GM12878 (cell line): ENCODE measurements around the gene CEP97. TPM values are rescaled to one million over a fixed set of nuclear protein-coding genes. Genes with fewer than 3 reads are reported as not detected.

Experiments used
- ATAC-seq: fragments of 200-7000 bp; cut with Tn5 transposase; 3 replicates; pipeline ENCODE4 v1.9.1; 2020; ENCODE audit warnings: mild to moderate bottlenecking, moderate library complexity
- BruUV-seq: library from RNA; stranded (reverse); fragments of 400-500 nt; replicated peaks from 2 replicates; lab custom pipeline; 2021; lab: Mats Ljungman, UMichigan
- CTCF ChIA-PET: fragments of 300-600 bp; sonication (Branson Sonifier 250); formaldehyde crosslinking; extraction: SDS; loops from one replicate; lab custom pipeline; 2021; ENCODE audit warnings: inconsistent platforms; lab: Yijun Ruan, JAX
- POLR2A ChIA-PET: fragments of 350-600 bp; formaldehyde crosslinking; extraction: SDS; loops from one replicate; lab custom pipeline; 2021; ENCODE audit warnings: inconsistent platforms; lab: Charles Lee
- RAD21 ChIA-PET: fragments of 300-600 bp; sonication (Branson Sonifier 250); formaldehyde crosslinking; loops from one replicate; lab custom pipeline; 2023; ENCODE audit warnings: antibody characterized with exemption; ENCODE audit not compliant: unreplicated experiment; lab: Charles Lee
- SMC1A ChIA-PET: fragments of 300-600 bp; sonication (Branson Sonifier 250); formaldehyde crosslinking; loops from one replicate; lab custom pipeline; 2023; ENCODE audit not compliant: unreplicated experiment, uncharacterized antibody; lab: Charles Lee
- DNase-seq: peaks from one replicate; pipeline ENCODE4 v3.0.0-alpha.2; 2011; ENCODE audit warnings: low read depth, low spot score
- FAIRE-seq: peaks from 3 replicates; lab custom pipeline; 2011; peaks lifted over from hg19 to GRCh38; lab: Jason Lieb, UNC
- H2AFZ ChIP-seq: 2 replicates; pipeline ENCODE4 v1.6.0; 2011; ENCODE audit warnings: low read depth, low read length, control low read depth; ENCODE audit not compliant: control insufficient read depth
- H3K27ac ChIP-seq: 2 replicates; pipeline ENCODE4 v1.5.1; 2011; ENCODE audit warnings: control low read depth; ENCODE audit not compliant: control insufficient read depth, insufficient read depth
- H3K27me3 ChIP-seq, 2 experiments: replicated peaks in 1 of 2; 2 replicates each; pipeline versions ENCODE4 v1.6.0 to v1.6.1; 2011; ENCODE audit warnings: low read length in 1 of 2; ENCODE audit not compliant: control insufficient read depth in 2 of 2, insufficient read depth in 2 of 2
- H3K36me3 ChIP-seq, 2 experiments: 2 replicates each; pipeline ENCODE4 v1.5.1; 2011; ENCODE audit warnings: low read length in 1 of 2; ENCODE audit not compliant: control insufficient read depth in 2 of 2, insufficient read depth in 2 of 2
- H3K4me1 ChIP-seq: 2 replicates; pipeline ENCODE4 v1.6.1; 2011; ENCODE audit warnings: mild to moderate bottlenecking, low read length, moderate library complexity, mixed read lengths; ENCODE audit not compliant: control insufficient read depth, insufficient read depth
- H3K4me2 ChIP-seq: 2 replicates; pipeline ENCODE4 v1.6.0; 2011; ENCODE audit warnings: control low read depth; ENCODE audit not compliant: control insufficient read depth, insufficient read depth
- H3K4me3 ChIP-seq: fragments of 200-600 bp; sonication (generic); 2 replicates; pipeline ENCODE4 v1.5.1; 2016
- H3K79me2 ChIP-seq: 2 replicates; pipeline ENCODE4 v1.6.0; 2011; ENCODE audit warnings: low read length; ENCODE audit not compliant: control insufficient read depth, insufficient read depth
- H3K9ac ChIP-seq: 2 replicates; pipeline ENCODE4 v1.8.0; 2011; ENCODE audit warnings: low read length, control low read depth, mixed read lengths; ENCODE audit not compliant: control insufficient read depth, insufficient read depth
- H3K9me3 ChIP-seq: replicated peaks from 3 replicates; pipeline ENCODE4 v1.5.1; 2011; ENCODE audit warnings: mild to moderate bottlenecking, low read length; ENCODE audit not compliant: control insufficient read depth, insufficient read depth
- H4K20me1 ChIP-seq: 2 replicates; pipeline ENCODE4 v1.6.0; 2011; ENCODE audit not compliant: control insufficient read depth, insufficient read depth
- ASH2L ChIP-seq: fragments of 300-600, 200-600 bp; sonication (generic); IDR thresholded peaks from 2 replicates; pipeline ENCODE4 v1.6.1; 2017; ENCODE audit warnings: low read depth, mild to moderate bottlenecking, borderline replicate concordance
- ATF3 ChIP-seq: IDR thresholded peaks from 2 replicates; pipeline ENCODE4 v1.6.1; 2011; ENCODE audit warnings: low read depth, mild to moderate bottlenecking, low read length, moderate library complexity, borderline replicate concordance; ENCODE audit errors: extremely low read depth
- BCL11A ChIP-seq: IDR thresholded peaks from 2 replicates; pipeline ENCODE4 v1.6.1; 2011; ENCODE audit warnings: low read depth, low read length
- CBX5 ChIP-seq: sonication (generic); IDR thresholded peaks from 2 replicates; pipeline ENCODE4 v1.6.1; 2016; ENCODE audit warnings: low read depth, moderate library complexity, mild to moderate bottlenecking, inconsistent platforms
- CEBPB ChIP-seq, 2 experiments: fragments of 150-350 bp in 1 of 2; IDR thresholded peaks; 2 replicates each; pipeline ENCODE4 v1.6.1; 2012 to 2014; ENCODE audit warnings: low read depth in 2 of 2, low read length in 2 of 2, borderline replicate concordance in 1 of 2, inconsistent platforms in 1 of 2
- HCFC1 ChIP-seq: fragments of 150-350 bp; IDR thresholded peaks from 2 replicates; pipeline ENCODE4 v1.6.1; 2014; ENCODE audit warnings: low read length
- IRF5 ChIP-seq: fragments of 450-650 bp; IDR thresholded peaks from 2 replicates; pipeline ENCODE4 v1.6.1; 2017; ENCODE audit warnings: borderline replicate concordance
- MYB ChIP-seq: fragments of 150-350 bp; IDR thresholded peaks from 2 replicates; pipeline ENCODE4 v1.6.1; 2014; ENCODE audit warnings: mild to moderate bottlenecking, low read depth, low read length, borderline replicate concordance
- PML ChIP-seq: IDR thresholded peaks from 2 replicates; pipeline ENCODE4 v1.6.1; 2012; ENCODE audit warnings: low read length, inconsistent platforms
- POLR2A ChIP-seq: IDR thresholded peaks from 2 replicates; pipeline ENCODE4 v1.6.1; 2011; ENCODE audit warnings: low read depth, mild to moderate bottlenecking, low read length
- RBBP5 ChIP-seq: fragments of 200-600 bp; sonication (generic); conservative IDR thresholded peaks from 2 replicates; pipeline ENCODE4 v1.6.1; 2016
- SIN3A ChIP-seq: IDR thresholded peaks from 2 replicates; pipeline ENCODE4 v1.6.1; 2012; ENCODE audit warnings: low read depth, low read length, improper control_type of control experiment
- SMAD5 ChIP-seq: IDR thresholded peaks from 2 replicates; pipeline ENCODE4 v1.6.1; 2016; ENCODE audit warnings: antibody characterized with exemption, low read depth
- SRF ChIP-seq, 2 experiments: IDR thresholded peaks; 2 replicates each; pipeline ENCODE4 v1.6.1; 2011; ENCODE audit warnings: low read depth in 2 of 2, low read length in 2 of 2, mild to moderate bottlenecking in 1 of 2, moderate library complexity in 1 of 2
- TAF1 ChIP-seq: IDR thresholded peaks from 2 replicates; pipeline ENCODE4 v1.6.1; 2011; ENCODE audit warnings: mild to moderate bottlenecking, low read depth, low read length, borderline replicate concordance
- TCF3 ChIP-seq: IDR thresholded peaks from 2 replicates; pipeline ENCODE4 v1.6.1; 2012; ENCODE audit warnings: low read depth, mild to moderate bottlenecking, low read length, borderline replicate concordance; ENCODE audit not compliant: insufficient read depth
- WRNIP1 ChIP-seq: IDR thresholded peaks from 2 replicates; pipeline ENCODE4 v1.6.1; 2011; ENCODE audit warnings: low read depth, low read length, improper control_type of control experiment, borderline replicate concordance
- ZNF207 ChIP-seq: fragments of 450-650 bp; IDR thresholded peaks from 2 replicates; pipeline ENCODE4 v1.6.1; 2014; ENCODE audit warnings: antibody characterized with exemption, mild to moderate bottlenecking, borderline replicate concordance
- WGBS: methylation state at CpG from one replicate; pipeline ENCODE4 v1.1.6; 2016; ENCODE audit warnings: low lambda C conversion rate; ENCODE audit not compliant: insufficient replicate concordance, insufficient coverage; ENCODE audit errors: missing lambda C conversion rate; 5-methylcytosine and 5-hydroxymethylcytosine counted together
- in situ Hi-C: fragments of 300-500 bp; cut with MboI; formaldehyde crosslinking; loops from 9 replicates; pipeline ENCODE4 v1.14.3; 2018; ENCODE audit warnings: mixed read lengths
- intact Hi-C: fragments of 100-400 bp; cut with micrococcal nuclease; formaldehyde crosslinking; loops from one replicate; pipeline ENCODE4 v1.14.2; 2022; ENCODE audit not compliant: unreplicated experiment
- polyA plus RNA-seq, 11 experiments: library from polyadenylated mRNA; depleted of rRNA in 4 of 11; unstranded in 6 of 11; stranded (reverse) in 5 of 11; fragments of >200 nt; fragmentation: Nextera tagmentation in 4 of 11; fragmentation: Illumina TruSeq in 1 of 11; extraction: Ambion mirVana in 4 of 11; extraction: Trizol in 1 of 11; gene quantifications; 1 replicate in 1 of 11; 2 replicates in 10 of 11; pipeline versions ENCODE4 v1.2.1 to v1.2.3, GENCODE V29; 2011 to 2016; ENCODE audit warnings: inconsistent platforms in 2 of 11, missing spikeins in 2 of 11, low read depth in 1 of 11
- total RNA-seq, 4 experiments: library from RNA; depleted of rRNA in 3 of 4; stranded (reverse); fragments of >200 nt in 3 of 4; fragmentation: Illumina TruSeq in 1 of 4; extraction: Trizol in 1 of 4; gene quantifications; 2 replicates each; pipeline versions ENCODE4 v1.2.1 to v1.2.3, GENCODE V29; 2013 to 2021

Gene CEP97
- total and polyA plus RNA-seq, 10 of the 15 experiments (the other 5 are each of a cell fraction or from before 2014, with no cell fraction given), result 1.9 to 13.7 (median 5.8) TPM

GRCh38 chr3:101725890-101726275 is 1.5 kb downstream of the CEP97 start (continued):
- no peak for TF ChIP-seq IRF5
- no peak for TF ChIP-seq PML
- no peak for TF ChIP-seq CEBPB (IDR thresholded peaks at IDR 0.05; ENCODE audit: borderline replicate concordance in 1 of 2, low read depth in 2 of 2, low read length in 2 of 2)
- no peak for TF ChIP-seq POLR2A
- TF ChIP-seq BCL11A, result no peak
- TF ChIP-seq WRNIP1, result no peak
- TF ChIP-seq TCF3, result no peak
- TF ChIP-seq ATF3, result no peak
- TF ChIP-seq CBX5, result no peak
- no peak for TF ChIP-seq ZNF207
- TF ChIP-seq TAF1, result no peak
- TF ChIP-seq, all 136 proteins: peak for 0

GRCh38 chr3:101729586-101729985 is 5.2 kb downstream of the CEP97 start:
- DNase-seq (no peak), ATAC-seq (no peak)
- CTCF ChIA-PET, result interaction anchor here (1.2 kb wide), 1 partner anchor 76 kb away, joined by 4 read pairs; no protein-coding TSS in a partner anchor
- RAD21 ChIA-PET, result no interaction called here
- in situ Hi-C loops, result no loop called here
- Histone ChIP-seq H3K27me3 (no peaks in the 10 kb centered on the region), H3K27ac (no peak overlapping the region), H4K20me1 (no peaks in the 10 kb centered on the region), H2AFZ (no peak overlapping the region), H3K4me3 (no peak overlapping the region), H3K36me3 (peaks cover 7 to 12% of the 10 kb centered on the region in 2 experiments), H3K9me3 (no peaks in the 10 kb centered on the region; the same call in 2 of the 3 replicates)
- intact Hi-C loops, result loop anchor here (10.0 kb wide), 1 partner anchor 215 kb away; no protein-coding TSS in a partner anchor
- POLR2A ChIA-PET, result no interaction called here
- SMC1A ChIA-PET, result no interaction called here
- TF ChIP-seq RBBP5, result no peak
- TF ChIP-seq MYB, result no peak
- no peak for TF ChIP-seq SMAD5
- no peak for TF ChIP-seq SIN3A
- TF ChIP-seq ASH2L, result no peak
- TF ChIP-seq HCFC1, result no peak
- TF ChIP-seq ZNF207, result no peak
- TF ChIP-seq SRF (IDR thresholded peaks at IDR 0.05; ENCODE audit: low read depth in 2 of 2, low read length in 2 of 2), result no peak
- TF ChIP-seq, all 136 proteins: peak for 0
- peaks cover 20% of the 10 kb centered on the region for H3K79me2 ChIP-seq
- WGBS, result 85% methylated on average over 5 of the region's 5 CpGs
- no TSS peak for BruUV-seq
- FAIRE-seq, result no peak
- no peaks in the 10 kb centered on the region for H3K4me1 ChIP-seq
- no peak overlapping the region for H3K9ac ChIP-seq
- no peak overlapping the region for H3K4me2 ChIP-seq
